ENCODE measurements around the gene TM4SF1.

TM4SF1 gene

GRCh38 chr3:149402481-149402880, 25.0 kb upstream of the TM4SF1 start:
- Mint-ChIP-seq H3K4me3 (no peak overlapping the region), H3K9me3 (no peaks in the 10 kb centered on the region), H3K27me3 (peaks cover 2% of the 10 kb centered on the region), H3K4me1 (ENCODE audit: low read depth) (peaks cover 4% of the 10 kb centered on the region), H3K27ac (no peak overlapping the region), H3K36me3 (ENCODE audit: low read depth) (no peaks in the 10 kb centered on the region)
- intact Hi-C loops (cut with micrococcal nuclease) = no loop called here

- H3K4me3 Mint-ChIP-seq = no peak overlapping the region
- no peaks in the 10 kb centered on the region for H3K36me3 Mint-ChIP-seq (ENCODE audit: low read depth)
- H3K27ac Mint-ChIP-seq = no peak overlapping the region
- peaks cover 4% of the 10 kb centered on the region for H3K4me1 Mint-ChIP-seq (ENCODE audit: low read depth)
- H3K27me3 Mint-ChIP-seq = peaks cover 2% of the 10 kb centered on the region
- H3K9me3 Mint-ChIP-seq = no peaks in the 10 kb centered on the region
- intact Hi-C loops (cut with micrococcal nuclease) = no loop called here
Observed at GRCh38 chr3:149401926-149402310, 24.5 kb upstream of the TM4SF1 start.

GRCh38 chr3:149401212-149401925, 23.9 kb upstream of the TM4SF1 start:
- Mint-ChIP-seq H3K27ac (no peak overlapping the region), H3K36me3 (ENCODE audit: low read depth) (no peaks in the 10 kb centered on the region), H3K27me3 (peaks cover 2% of the 10 kb centered on the region), H3K4me3 (no peak overlapping the region), H3K9me3 (no peaks in the 10 kb centered on the region), H3K4me1 (ENCODE audit: low read depth) (peaks cover 4% of the 10 kb centered on the region)
- intact Hi-C loops (cut with micrococcal nuclease) = no loop called here

- no peaks in the 10 kb centered on the region for H3K36me3 Mint-ChIP-seq (ENCODE audit: low read depth)
- H3K4me3 Mint-ChIP-seq = no peak overlapping the region
- intact Hi-C loops (cut with micrococcal nuclease) = no loop called here
- H3K9me3 Mint-ChIP-seq = no peaks in the 10 kb centered on the region
- peaks cover 4% of the 10 kb centered on the region for H3K4me1 Mint-ChIP-seq (ENCODE audit: low read depth)
- H3K27ac Mint-ChIP-seq = no peak overlapping the region
- H3K27me3 Mint-ChIP-seq = no peaks in the 10 kb centered on the region
Observed at GRCh38 chr3:149400645-149401044, 23.2 kb upstream of the TM4SF1 start.

GRCh38 chr3:149398296-149398695, 20.8 kb upstream of the TM4SF1 start:
- H3K4me3 Mint-ChIP-seq = no peak overlapping the region
- H3K9me3 Mint-ChIP-seq = no peaks in the 10 kb centered on the region
- H3K36me3 Mint-ChIP-seq (ENCODE audit: low read depth) = no peaks in the 10 kb centered on the region
- intact Hi-C loops (cut with micrococcal nuclease) = no loop called here
- peaks cover 4% of the 10 kb centered on the region for H3K4me1 Mint-ChIP-seq (ENCODE audit: low read depth)
- no peak overlapping the region for H3K27ac Mint-ChIP-seq
- H3K27me3 Mint-ChIP-seq = no peaks in the 10 kb centered on the region

- Mint-ChIP-seq H3K27ac (no peak overlapping the region), H3K9me3 (no peaks in the 10 kb centered on the region)
- intact Hi-C loops (cut with micrococcal nuclease) = no loop called here
Observed at GRCh38 chr3:149397528-149397927, 20.1 kb upstream of the TM4SF1 start.

GRCh38 chr3:149396476-149396875, 19.0 kb upstream of the TM4SF1 start:
- no peak overlapping the region for H3K4me3 Mint-ChIP-seq
- H3K27me3 Mint-ChIP-seq = no peaks in the 10 kb centered on the region
- no peaks in the 10 kb centered on the region for H3K4me1 Mint-ChIP-seq (ENCODE audit: low read depth)
- intact Hi-C loops (cut with micrococcal nuclease) = no loop called here
- H3K36me3 Mint-ChIP-seq (ENCODE audit: low read depth) = no peaks in the 10 kb centered on the region
- no peak overlapping the region for H3K27ac Mint-ChIP-seq
- no peaks in the 10 kb centered on the region for H3K9me3 Mint-ChIP-seq

More at GRCh38 chr3:149397528-149397927, 20.1 kb upstream of the TM4SF1 start:
- H3K27me3 Mint-ChIP-seq = no peaks in the 10 kb centered on the region
- H3K4me3 Mint-ChIP-seq = no peak overlapping the region
- peaks cover 4% of the 10 kb centered on the region for H3K4me1 Mint-ChIP-seq (ENCODE audit: low read depth)
- no peaks in the 10 kb centered on the region for H3K36me3 Mint-ChIP-seq (ENCODE audit: low read depth)

- Mint-ChIP-seq H3K4me1 (ENCODE audit: low read depth) (no peaks in the 10 kb centered on the region), H3K27ac (no peak overlapping the region), H3K4me3 (no peak overlapping the region), H3K9me3 (no peaks in the 10 kb centered on the region), H3K36me3 (ENCODE audit: low read depth) (no peaks in the 10 kb centered on the region), H3K27me3 (no peaks in the 10 kb centered on the region)
- intact Hi-C loops (cut with micrococcal nuclease) = no loop called here
Observed at GRCh38 chr3:149395107-149396089, 17.9 kb upstream of the TM4SF1 start.

GRCh38 chr3:149393345-149394160, 16.1 kb upstream of the TM4SF1 start:
- Mint-ChIP-seq H3K36me3 (ENCODE audit: low read depth) (no peaks in the 10 kb centered on the region), H3K4me3 (no peak overlapping the region), H3K9me3 (no peaks in the 10 kb centered on the region), H3K27me3 (no peaks in the 10 kb centered on the region), H3K27ac (no peak overlapping the region), H3K4me1 (ENCODE audit: low read depth) (no peaks in the 10 kb centered on the region)
- intact Hi-C loops (cut with micrococcal nuclease) = loop anchor here (1.0 kb wide), 1 partner anchor 87 kb away; no protein-coding TSS in a partner anchor

GRCh38 chr3:149391960-149392359, 14.5 kb upstream of the TM4SF1 start:
- intact Hi-C loops (cut with micrococcal nuclease) = no loop called here
- H3K4me1 Mint-ChIP-seq (ENCODE audit: low read depth) = no peaks in the 10 kb centered on the region
- H3K27me3 Mint-ChIP-seq = no peaks in the 10 kb centered on the region
- no peak overlapping the region for H3K27ac Mint-ChIP-seq
- H3K9me3 Mint-ChIP-seq = no peaks in the 10 kb centered on the region
- H3K36me3 Mint-ChIP-seq (ENCODE audit: low read depth) = no peaks in the 10 kb centered on the region
- H3K4me3 Mint-ChIP-seq = no peak overlapping the region

- H3K36me3 Mint-ChIP-seq (ENCODE audit: low read depth) = no peaks in the 10 kb centered on the region
- H3K27ac Mint-ChIP-seq = no peak overlapping the region
- intact Hi-C loops (cut with micrococcal nuclease) = no loop called here
- no peaks in the 10 kb centered on the region for H3K9me3 Mint-ChIP-seq
- no peak overlapping the region for H3K4me3 Mint-ChIP-seq
- no peaks in the 10 kb centered on the region for H3K27me3 Mint-ChIP-seq
- peaks cover 9% of the 10 kb centered on the region for H3K4me1 Mint-ChIP-seq (ENCODE audit: low read depth)
Observed at GRCh38 chr3:149390772-149391212, 13.3 kb upstream of the TM4SF1 start.

GRCh38 chr3:149390294-149390693, 12.8 kb upstream of the TM4SF1 start:
- Mint-ChIP-seq H3K36me3 (ENCODE audit: low read depth) (no peaks in the 10 kb centered on the region), H3K27me3 (no peaks in the 10 kb centered on the region), H3K27ac (no peak overlapping the region), H3K9me3 (no peaks in the 10 kb centered on the region), H3K4me1 (ENCODE audit: low read depth) (peaks cover 9% of the 10 kb centered on the region), H3K4me3 (no peak overlapping the region)
- intact Hi-C loops (cut with micrococcal nuclease) = no loop called here

GRCh38 chr3:149388531-149389417, 11.3 kb upstream of the TM4SF1 start:
- intact Hi-C loops (cut with micrococcal nuclease) = no loop called here
- no peaks in the 10 kb centered on the region for H3K36me3 Mint-ChIP-seq (ENCODE audit: low read depth)
- no peaks in the 10 kb centered on the region for H3K27me3 Mint-ChIP-seq
- H3K27ac Mint-ChIP-seq = no peak overlapping the region
- no peak overlapping the region for H3K4me3 Mint-ChIP-seq
- H3K4me1 Mint-ChIP-seq (ENCODE audit: low read depth) = peaks cover 9% of the 10 kb centered on the region
- H3K9me3 Mint-ChIP-seq = no peaks in the 10 kb centered on the region
